Measurements from ENCODE around the gene FAM216A.

GRCh38 chr12:110468214-110469048, at the start of gene FAM216A, which contains the start of gene GPN3:
- TF ChIP-seq, protein P1, sequence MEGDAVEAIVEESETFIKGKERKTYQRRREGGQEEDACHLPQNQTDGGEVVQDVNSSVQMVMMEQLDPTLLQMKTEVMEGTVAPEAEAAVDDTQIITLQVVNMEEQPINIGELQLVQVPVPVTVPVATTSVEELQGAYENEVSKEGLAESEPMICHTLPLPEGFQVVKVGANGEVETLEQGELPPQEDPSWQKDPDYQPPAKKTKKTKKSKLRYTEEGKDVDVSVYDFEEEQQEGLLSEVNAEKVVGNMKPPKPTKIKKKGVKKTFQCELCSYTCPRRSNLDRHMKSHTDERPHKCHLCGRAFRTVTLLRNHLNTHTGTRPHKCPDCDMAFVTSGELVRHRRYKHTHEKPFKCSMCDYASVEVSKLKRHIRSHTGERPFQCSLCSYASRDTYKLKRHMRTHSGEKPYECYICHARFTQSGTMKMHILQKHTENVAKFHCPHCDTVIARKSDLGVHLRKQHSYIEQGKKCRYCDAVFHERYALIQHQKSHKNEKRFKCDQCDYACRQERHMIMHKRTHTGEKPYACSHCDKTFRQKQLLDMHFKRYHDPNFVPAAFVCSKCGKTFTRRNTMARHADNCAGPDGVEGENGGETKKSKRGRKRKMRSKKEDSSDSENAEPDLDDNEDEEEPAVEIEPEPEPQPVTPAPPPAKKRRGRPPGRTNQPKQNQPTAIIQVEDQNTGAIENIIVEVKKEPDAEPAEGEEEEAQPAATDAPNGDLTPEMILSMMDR (conservative IDR thresholded peaks at IDR 0.05; ENCODE audit: low read length): no peak
- TF ChIP-seq EZH2phosphoT487 (IDR thresholded peaks at IDR 0.05; ENCODE audit: borderline replicate concordance): no peak
